Stimulated activated CD8-positive, alpha-beta memory T cell treated with anti-CD3 and anti-CD28 coated beads, Interleukin-4, amount 100 ng/mL, for 24 hours (primary cell): ENCODE measurements around the gene GNAI3.

Experiments used
- DNase-seq: peaks from one replicate; pipeline ENCODE4 v3.0.0-alpha.2; 2020; ENCODE audit warnings: low read depth

GNAI3 gene

GRCh38 chr1:109548321-109549267, at the start of gene GNAI3:
Gene GNAI3, plus strand, starts transcription at chr1:109548615. Its CDS starts 106 bp downstream, at chr1:109548721.
- DNase-seq = peak; percentile 93

- DNase-seq = no peak
These were observed 49.3 kb upstream of the GNAI3 start for GRCh38 chr1:109499081-109499480.

- DNase-seq = no peak
These were observed 48.5 kb upstream of the GNAI3 start for GRCh38 chr1:109499661-109500536.

GRCh38 chr1:109500941-109501381, 47.5 kb upstream of the GNAI3 start:
- DNase-seq = no peak

- no peak for DNase-seq
These were observed 46.6 kb upstream of the GNAI3 start for GRCh38 chr1:109501644-109502363.

GRCh38 chr1:109502364-109502851, 46.0 kb upstream of the GNAI3 start:
- DNase-seq = no peak

- DNase-seq = no peak
These were observed 44.5 kb upstream of the GNAI3 start for GRCh38 chr1:109503935-109504334.

GRCh38 chr1:109504974-109505373, 43.4 kb upstream of the GNAI3 start:
- no peak for DNase-seq

- DNase-seq = no peak
These were observed 40.2 kb upstream of the GNAI3 start for GRCh38 chr1:109508001-109508872.

GRCh38 chr1:109508873-109509175, 39.6 kb upstream of the GNAI3 start:
- no peak for DNase-seq

GRCh38 chr1:109509176-109510134, 39.0 kb upstream of the GNAI3 start, which contains the start of gene AMIGO1:
Gene AMIGO1, minus strand, starts transcription at chr1:109509727. Its CDS starts 815 bp downstream, at chr1:109508912.
- DNase-seq = peak; percentile 56

GRCh38 chr1:109513110-109513710, 35.2 kb upstream of the GNAI3 start:
- no peak for DNase-seq

GRCh38 chr1:109514846-109515245, 33.6 kb upstream of the GNAI3 start:
- DNase-seq = no peak

- DNase-seq = no peak
These were observed 31.5 kb upstream of the GNAI3 start for GRCh38 chr1:109516872-109517271.

- DNase-seq = no peak
These were observed 31.1 kb upstream of the GNAI3 start for GRCh38 chr1:109517337-109517736.

- DNase-seq = no peak
These were observed 27.1 kb upstream of the GNAI3 start for GRCh38 chr1:109521002-109521951.

GRCh38 chr1:109522026-109522425, 26.4 kb upstream of the GNAI3 start:
- DNase-seq = no peak

- no peak for DNase-seq
These were observed 24.7 kb upstream of the GNAI3 start for GRCh38 chr1:109523706-109524105.
